BE2C (cell line): Measurements from ENCODE around the gene SFI1.
"Not testable (repeated sequence)": the region's sequence is repeated elsewhere in the genome, so short reads cannot be mapped to it uniquely, and the experiment has no call there.

ENCODE experiments used
- DNase-seq: peaks from one replicate; pipeline ENCODE4 v3.0.0-alpha.2; 2020
- H3K27me3 ChIP-seq: fragments of 250-450 bp; sonication (Bioruptor Pico); 2 replicates; pipeline ENCODE4 v1.5.1; 2020; ENCODE audit warnings: mild to moderate bottlenecking
- H3K36me3 ChIP-seq: fragments of 250-450 bp; sonication (Bioruptor Pico); 2 replicates; pipeline ENCODE4 v1.5.1; 2020; ENCODE audit warnings: mild to moderate bottlenecking
- H3K4me1 ChIP-seq: fragments of 250-450 bp; sonication (Bioruptor Pico); 2 replicates; pipeline ENCODE4 v1.5.1; 2020
- H3K4me3 ChIP-seq: 2 replicates; pipeline ENCODE4 v1.5.1; 2011; ENCODE audit warnings: low read depth, low read length
- H3K9me3 ChIP-seq: fragments of 250-450 bp; sonication (Bioruptor Pico); 2 replicates; pipeline ENCODE4 v1.5.1; 2020
- CTCF ChIP-seq: IDR thresholded peaks from 2 replicates; pipeline ENCODE4 v1.5.1; 2012; ENCODE audit warnings: mild to moderate bottlenecking, low read depth, low read length

The SFI1 gene

GRCh38 chr22:31653944-31654343 is 157.6 kb downstream of the SFI1 start:
- no peaks in the 10 kb centered on the region for H3K4me1 ChIP-seq
- H3K9me3 ChIP-seq, result no peaks in the 10 kb centered on the region
- no peaks in the 10 kb centered on the region for H3K27me3 ChIP-seq
- no peak for DNase-seq
- H3K4me3 ChIP-seq, result no peak overlapping the region
- peaks cover 10% of the 10 kb centered on the region for H3K36me3 ChIP-seq
- no peak for TF ChIP-seq CTCF

- TF ChIP-seq CTCF, result no peak
- Histone ChIP-seq H3K4me3 (no peak overlapping the region), H3K27me3 (no peaks in the 10 kb centered on the region), H3K9me3 (no peaks in the 10 kb centered on the region), H3K4me1 (no peaks in the 10 kb centered on the region), H3K36me3 (peaks cover 6% of the 10 kb centered on the region)
- DNase-seq, result no peak
Observed at GRCh38 chr22:31654408-31654807, 158.1 kb downstream of the SFI1 start.

GRCh38 chr22:31659246-31659645 is 162.9 kb downstream of the SFI1 start:
- no peak for DNase-seq
- no peaks in the 10 kb centered on the region for H3K9me3 ChIP-seq
- no peak overlapping the region for H3K4me3 ChIP-seq
- H3K36me3 ChIP-seq, result no peaks in the 10 kb centered on the region
- TF ChIP-seq CTCF, result no peak
- H3K4me1 ChIP-seq, result no peaks in the 10 kb centered on the region
- no peaks in the 10 kb centered on the region for H3K27me3 ChIP-seq

- peak overlapping the region; percentile 100 for H3K4me3 ChIP-seq
- H3K36me3 ChIP-seq, H3K4me1 ChIP-seq, H3K9me3 ChIP-seq, DNase-seq, H3K27me3 ChIP-seq: not testable (repeated sequence)
Observed at GRCh38 chr22:31660860-31661341, 164.6 kb downstream of the SFI1 start.

GRCh38 chr22:31661851-31662667 is 165.7 kb downstream of the SFI1 start, which contains the start of gene PISD:
PISD (minus strand) TSS chr22:31662215; CDS start chr22:31662208, 7 bp downstream.
- TF ChIP-seq CTCF, result no peak
- no peaks in the 10 kb centered on the region for H3K9me3 ChIP-seq
- H3K4me1 ChIP-seq, result no peaks in the 10 kb centered on the region
- peak within 1 kb of the TSS; percentile 100 for H3K4me3 ChIP-seq
- H3K36me3 ChIP-seq, result no peaks in the 10 kb centered on the region
- DNase-seq, result peak; percentile 96
- no peaks in the 10 kb centered on the region for H3K27me3 ChIP-seq

- Histone ChIP-seq H3K4me3 (peak overlapping the region; percentile 100), H3K9me3 (no peaks in the 10 kb centered on the region), H3K27me3 (no peaks in the 10 kb centered on the region), H3K36me3 (no peaks in the 10 kb centered on the region), H3K4me1 (no peaks in the 10 kb centered on the region)
- no peak for TF ChIP-seq CTCF
- no peak for DNase-seq
Observed at GRCh38 chr22:31662668-31663037, 166.3 kb downstream of the SFI1 start.
